HG03342 (cell line): ENCODE data around the gene RNF123.

ENCODE experiments used
- ATAC-seq: cut with Tn5 transposase; IDR thresholded peaks from one replicate; pipeline ENCODE4 v1.9.1; 2021; ENCODE audit warnings: mild to moderate bottlenecking, moderate library complexity; ENCODE audit not compliant: unreplicated experiment

Gene RNF123

DNA sequence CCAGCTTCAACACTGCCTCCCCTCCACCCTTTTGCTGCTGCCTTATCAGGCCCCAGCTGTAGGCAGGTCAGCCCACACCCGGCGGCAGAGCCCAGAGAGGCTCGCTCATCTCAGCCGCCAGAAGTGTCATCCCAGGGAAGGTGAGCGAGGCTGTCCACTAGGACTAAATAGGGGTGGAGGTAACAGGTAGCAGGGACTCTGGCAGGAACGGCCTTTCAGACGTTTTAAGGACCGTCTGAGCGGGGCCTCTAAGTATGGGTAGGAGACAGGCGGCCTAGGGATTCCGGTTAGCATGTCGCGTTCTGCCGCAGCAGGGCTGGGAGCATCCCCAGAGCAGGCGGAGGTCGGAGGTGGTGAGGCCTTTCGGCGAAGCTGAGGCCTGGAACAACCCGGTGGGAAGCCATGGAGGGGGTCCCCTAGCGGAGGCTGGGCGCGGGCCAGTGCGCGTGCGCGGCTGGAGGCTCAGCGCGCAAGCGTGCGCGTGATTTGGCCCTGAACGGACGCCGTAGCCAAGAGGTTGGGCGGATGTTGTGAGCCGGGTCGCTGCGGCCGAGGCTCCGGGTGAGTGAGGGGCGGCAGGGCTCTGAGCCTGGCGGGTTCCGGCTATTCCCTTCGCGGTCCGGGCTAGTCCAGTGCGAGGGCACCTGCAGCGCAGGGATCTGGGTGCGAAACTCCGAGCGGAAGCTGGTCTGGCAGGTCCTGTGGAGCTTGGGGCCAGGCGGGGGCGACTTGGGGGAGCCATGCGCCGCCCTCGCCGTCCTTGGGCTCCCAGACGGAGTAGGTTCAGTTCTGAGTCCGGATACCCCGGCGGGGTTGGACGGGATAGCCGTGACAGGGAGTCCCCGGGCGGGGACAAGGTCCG lies at the start of gene RNF123, which contains the start of gene MST1:
TSS of gene RNF123 (plus strand) at position 512 of the 862 bp plus-strand sequence. CDS start 1,609 bp downstream, outside the sequence.
TSS of gene MST1 (minus strand) at position 429 of the 862 bp plus-strand sequence. CDS start 783 bp downstream, outside the sequence.
- peak; percentile 64 for ATAC-seq

DNA sequence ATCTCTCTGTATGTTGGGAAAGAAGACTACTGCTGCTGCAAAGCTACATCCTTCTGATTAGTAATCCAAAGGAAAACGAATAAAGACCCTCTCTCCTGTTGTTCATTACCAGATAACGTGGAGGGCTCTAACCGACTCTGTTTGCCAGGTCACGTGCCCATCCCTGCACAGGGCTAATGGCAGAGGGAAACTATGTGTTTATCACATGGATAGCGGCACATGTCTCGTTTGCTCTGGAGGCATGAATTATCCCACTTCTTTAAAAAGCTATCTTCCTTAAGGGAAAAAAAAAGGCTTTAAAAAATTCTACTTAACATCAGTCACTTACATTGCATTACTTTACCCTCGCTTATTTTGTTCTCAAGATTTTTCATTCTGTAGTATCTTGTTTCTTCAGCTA lies 48.1 kb upstream of the RNF123 start:
- no peak for ATAC-seq

DNA sequence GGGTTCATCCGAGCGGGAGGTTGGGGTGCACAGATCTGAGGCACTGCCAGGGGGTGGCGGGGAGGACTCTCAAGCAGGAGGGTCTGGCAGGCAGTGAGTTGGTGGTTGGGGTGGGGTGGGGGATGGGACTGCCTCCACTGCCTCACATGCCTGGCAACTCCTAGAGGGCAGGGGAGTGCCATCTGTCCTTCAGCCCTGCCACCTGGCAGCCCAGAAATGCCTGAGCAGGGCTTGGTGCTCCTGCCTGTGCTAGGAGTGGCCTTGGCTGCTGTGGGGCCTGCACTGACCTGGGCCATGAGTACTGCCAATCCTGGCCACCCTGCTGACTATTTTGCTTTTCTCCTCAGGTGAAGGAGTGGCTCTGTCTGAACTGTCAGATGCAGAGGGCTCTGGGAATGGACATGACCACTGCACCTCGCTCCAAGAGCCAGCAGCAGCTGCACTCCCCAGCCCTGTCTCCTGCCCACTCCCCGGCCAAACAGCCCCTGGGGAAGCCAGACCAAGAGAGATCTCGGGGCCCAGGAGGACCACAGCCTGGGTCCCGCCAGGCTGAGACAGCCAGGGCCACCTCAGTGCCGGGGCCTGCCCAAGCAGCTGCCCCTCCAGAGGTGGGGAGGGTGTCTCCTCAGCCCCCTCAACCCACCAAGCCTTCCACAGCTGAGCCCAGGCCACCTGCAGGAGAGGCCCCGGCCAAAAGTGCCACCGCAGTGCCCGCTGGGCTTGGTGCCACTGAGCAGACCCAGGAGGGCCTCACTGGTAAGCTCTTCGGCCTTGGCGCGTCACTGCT lies 47.2 kb upstream of the RNF123 start:
- no peak for ATAC-seq

DNA sequence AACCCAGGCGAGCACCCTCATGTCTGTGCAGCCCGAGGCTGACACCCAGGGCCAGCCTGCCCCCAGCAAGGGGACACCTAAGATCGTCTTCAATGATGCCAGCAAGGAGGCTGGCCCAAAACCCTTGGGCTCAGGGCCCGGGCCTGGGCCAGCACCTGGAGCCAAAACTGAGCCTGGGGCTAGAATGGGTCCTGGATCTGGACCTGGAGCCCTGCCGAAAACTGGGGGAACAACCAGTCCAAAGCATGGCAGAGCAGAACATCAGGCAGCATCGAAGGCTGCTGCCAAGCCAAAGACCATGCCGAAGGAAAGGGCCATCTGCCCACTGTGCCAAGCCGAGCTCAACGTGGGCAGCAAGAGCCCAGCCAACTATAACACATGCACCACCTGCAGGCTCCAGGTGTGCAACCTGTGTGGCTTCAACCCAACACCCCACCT lies 46.6 kb upstream of the RNF123 start:
- ATAC-seq: no peak

DNA sequence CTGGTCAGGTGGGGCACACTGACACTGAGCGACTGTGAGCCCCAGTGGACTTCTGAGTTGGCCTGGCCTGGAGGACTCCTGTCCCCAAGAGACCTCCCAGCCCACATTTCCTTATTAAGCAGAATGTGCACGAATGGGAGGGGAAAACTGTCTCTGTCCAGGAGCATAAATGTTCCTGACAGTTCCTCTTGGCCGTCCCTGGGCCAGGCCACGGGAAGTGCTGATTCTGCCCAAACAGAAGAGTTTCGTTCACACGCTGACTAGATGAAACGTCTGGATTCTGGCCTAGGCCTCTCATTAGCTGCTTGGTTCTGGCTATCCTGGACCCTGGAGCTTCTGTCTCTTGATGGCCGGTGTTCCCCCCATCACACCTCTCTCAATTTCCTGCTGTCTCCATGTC lies 44.7 kb upstream of the RNF123 start:
- ATAC-seq: no peak

DNA sequence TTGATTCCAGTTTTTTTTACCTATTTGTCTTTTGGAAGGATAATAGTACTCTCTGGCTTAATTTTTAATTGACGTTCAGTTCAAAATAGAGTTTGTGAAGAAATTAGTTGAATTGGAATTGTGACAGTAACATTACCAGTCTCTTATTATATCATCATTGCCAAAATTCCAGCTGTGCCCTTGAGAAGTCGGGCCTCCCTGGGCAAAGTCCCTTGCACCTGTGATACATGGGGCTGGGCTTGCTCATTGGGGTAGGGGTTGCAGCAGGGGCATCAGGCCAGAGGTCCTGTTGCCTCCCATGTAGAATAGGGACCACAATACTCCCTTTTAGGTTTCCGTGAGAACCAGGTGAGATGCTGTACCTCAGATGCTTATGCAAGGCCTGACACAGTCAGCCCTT lies 43.1 kb upstream of the RNF123 start:
- no peak for ATAC-seq

DNA sequence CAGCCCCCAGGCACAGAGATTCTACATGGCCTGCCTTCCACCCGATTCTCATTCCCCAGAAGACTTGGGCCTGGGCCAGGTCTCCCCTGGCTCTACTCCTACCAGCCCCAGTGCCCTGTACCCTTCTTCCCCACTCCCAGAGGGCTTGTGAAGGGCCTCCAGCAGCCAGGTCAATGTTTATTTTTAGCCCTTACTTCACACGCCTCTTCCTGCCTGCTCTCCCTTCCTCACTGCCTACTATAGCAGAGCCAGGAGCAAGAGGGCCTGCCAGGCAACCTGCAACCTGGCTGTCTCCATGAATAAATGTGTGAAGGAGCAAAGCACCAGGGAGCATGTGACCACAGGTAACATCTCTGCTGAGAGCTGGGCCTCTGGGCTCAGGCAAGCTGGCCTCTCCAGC lies 41.6 kb upstream of the RNF123 start:
- no peak for ATAC-seq

DNA sequence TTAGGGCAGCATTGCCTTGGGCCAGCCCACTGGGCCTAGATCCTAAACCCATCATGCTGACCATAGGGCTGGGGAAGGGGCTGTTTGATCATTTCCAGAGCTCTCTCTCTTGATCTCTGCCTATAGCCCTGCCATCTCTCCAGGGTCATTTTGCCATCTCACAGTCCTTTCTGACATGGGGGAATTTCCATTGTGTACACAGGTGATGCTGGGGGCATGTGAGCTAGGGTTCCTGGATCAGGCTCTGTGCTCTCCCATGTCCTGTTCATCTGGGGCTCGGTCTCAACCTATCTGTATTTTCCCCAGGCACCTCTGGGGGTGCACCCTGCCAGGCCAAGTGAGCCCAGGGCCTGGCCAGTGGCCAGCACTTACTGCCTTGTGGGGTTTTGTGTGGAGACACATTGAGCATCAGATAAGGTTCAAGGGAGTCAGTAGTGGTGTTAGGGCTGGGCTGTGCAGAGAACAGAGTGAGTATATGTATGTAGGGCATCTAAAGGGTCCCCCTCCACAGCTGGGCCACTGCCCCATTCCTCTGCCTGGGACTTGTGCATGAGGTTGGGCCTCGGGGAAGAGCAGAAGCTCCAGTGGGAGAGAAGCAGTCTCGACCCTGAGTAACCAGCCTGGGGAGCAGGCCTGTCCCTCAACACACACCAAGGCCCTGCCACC lies 40.9 kb upstream of the RNF123 start:
- ATAC-seq: no peak

DNA sequence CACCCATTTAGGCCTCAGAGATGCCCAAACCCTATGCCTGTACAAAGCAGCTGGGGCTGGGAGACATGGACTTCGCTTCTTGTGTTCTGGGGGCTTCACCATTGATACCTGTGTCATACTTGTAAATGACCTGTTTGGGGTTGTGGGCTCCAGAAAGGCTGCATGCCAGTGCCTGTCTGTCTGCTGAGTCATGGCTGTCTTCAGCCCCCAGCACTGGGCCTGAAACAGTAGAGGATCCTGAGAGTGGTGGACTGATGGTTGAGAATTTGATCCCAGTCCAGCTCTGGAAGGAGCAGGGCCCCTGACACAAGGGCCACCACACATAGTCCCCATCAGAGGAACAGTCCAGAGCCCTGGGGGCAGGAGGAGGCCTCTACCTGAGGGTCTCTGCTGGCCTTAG lies 39.8 kb upstream of the RNF123 start:
- ATAC-seq: no peak

DNA sequence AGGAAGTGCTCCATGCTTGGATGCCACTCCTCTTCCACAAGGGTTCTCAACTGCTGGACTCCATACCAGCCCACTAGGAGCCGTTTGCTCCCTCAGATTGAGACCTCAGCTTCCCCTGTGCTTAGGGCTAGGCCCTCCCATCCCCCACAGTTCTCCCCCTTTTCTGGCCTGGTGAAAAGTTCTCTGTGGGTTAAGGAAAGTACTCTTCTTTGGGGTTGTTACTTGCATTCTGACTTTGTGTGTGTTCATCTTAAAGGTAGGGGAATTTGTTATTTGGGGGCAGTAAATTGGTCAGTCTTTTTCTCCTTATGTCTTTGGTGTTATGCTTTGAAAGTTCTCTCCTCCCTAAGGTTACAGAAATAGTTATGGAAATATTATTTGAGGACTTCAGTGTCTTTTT lies 39.2 kb upstream of the RNF123 start:
- ATAC-seq: no peak

DNA sequence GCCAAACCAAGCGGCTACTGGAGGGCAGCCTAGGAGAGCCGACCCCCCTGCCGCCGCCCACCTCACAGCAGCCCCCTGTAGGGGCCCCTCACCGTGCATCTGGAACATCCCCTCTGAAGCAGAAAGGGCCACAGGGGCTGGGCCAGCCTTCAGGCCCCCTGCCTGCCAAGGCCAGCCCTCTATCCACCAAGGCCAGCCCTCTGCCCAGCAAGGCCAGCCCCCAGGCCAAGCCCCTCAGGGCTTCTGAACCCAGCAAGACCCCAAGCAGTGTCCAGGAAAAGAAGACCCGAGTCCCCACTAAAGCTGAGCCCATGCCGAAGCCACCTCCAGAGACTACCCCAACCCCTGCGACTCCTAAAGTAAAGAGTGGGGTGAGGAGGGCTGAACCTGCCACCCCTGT lies 38.7 kb upstream of the RNF123 start:
- no peak for ATAC-seq

DNA sequence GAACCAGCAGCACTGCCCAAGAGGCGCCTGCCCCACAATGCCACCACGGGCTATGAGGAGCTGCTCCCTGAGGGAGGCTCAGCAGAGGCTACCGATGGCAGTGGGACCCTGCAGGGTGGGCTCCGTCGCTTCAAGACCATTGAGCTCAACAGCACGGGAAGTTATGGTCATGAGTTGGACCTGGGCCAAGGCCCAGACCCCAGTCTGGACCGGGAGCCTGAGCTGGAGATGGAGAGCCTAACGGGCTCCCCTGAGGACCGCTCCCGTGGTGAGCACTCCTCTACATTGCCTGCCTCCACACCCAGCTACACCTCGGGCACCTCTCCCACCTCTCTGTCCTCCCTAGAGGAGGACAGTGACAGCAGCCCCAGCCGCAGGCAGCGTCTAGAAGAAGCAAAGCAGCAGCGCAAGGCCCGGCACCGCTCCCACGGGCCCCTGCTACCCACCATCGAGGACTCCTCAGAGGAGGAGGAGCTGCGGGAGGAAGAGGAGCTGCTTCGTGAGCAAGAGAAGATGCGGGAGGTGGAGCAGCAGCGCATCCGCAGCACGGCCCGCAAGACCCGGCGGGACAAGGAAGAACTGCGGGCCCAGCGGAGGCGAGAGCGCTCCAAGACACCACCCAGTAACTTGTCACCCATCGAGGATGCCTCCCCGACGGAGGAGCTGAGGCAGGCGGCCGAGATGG lies 37.0 kb upstream of the RNF123 start:
- no peak for ATAC-seq

DNA sequence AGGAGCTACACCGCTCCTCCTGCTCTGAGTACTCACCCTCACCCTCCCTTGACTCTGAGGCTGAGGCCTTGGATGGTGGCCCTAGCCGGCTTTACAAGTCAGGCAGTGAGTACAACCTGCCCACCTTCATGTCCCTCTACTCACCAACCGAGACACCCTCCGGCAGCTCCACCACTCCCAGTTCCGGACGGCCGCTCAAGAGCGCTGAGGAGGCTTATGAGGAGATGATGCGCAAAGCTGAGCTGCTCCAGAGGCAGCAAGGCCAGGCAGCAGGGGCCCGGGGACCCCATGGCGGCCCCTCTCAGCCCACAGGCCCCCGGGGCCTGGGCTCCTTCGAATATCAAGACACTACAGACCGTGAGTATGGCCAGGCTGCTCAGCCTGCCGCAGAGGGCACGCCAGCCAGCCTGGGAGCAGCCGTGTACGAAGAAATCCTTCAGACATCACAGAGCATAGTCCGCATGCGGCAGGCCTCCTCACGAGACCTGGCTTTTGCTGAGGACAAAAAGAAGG lies 36.4 kb upstream of the RNF123 start:
- no peak for ATAC-seq

DNA sequence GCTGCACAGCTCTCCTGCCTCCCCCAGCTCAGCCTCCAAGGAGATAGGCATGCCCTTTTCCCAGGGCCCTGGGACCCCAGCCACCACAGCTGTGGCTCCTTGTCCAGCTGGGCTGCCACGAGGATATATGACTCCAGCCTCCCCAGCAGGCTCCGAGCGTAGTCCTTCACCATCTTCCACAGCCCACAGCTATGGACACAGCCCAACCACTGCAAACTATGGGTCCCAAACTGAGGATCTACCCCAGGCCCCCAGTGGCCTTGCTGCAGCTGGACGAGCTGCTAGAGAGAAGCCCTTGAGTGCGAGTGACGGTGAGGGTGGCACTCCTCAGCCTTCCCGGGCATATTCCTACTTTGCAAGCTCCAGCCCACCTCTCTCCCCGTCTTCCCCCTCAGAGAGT lies 35.7 kb upstream of the RNF123 start:
- no peak for ATAC-seq

DNA sequence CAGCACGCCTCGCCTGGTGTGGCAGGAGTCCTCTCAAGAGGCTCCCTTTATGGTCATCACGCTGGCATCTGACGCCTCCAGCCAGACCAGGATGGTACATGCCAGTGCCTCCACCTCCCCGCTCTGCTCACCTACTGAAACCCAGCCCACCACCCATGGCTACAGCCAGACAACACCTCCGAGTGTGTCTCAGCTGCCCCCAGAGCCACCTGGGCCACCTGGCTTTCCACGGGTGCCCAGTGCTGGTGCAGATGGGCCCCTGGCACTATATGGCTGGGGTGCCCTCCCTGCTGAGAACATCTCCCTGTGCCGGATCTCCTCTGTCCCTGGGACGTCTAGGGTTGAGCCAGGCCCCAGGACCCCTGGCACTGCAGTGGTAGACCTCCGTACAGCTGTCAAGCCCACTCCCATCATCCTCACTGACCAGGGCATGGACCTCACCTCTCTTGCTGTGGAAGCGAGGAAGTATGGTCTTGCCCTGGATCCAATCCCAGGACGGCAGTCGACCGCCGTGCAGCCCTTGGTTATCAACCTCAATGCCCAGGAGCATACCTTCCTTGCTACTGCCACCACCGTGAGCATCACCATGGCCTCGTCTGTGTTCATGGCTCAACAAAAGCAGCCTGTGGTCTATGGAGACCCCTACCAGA lies 35.1 kb upstream of the RNF123 start:
- no peak for ATAC-seq

DNA sequence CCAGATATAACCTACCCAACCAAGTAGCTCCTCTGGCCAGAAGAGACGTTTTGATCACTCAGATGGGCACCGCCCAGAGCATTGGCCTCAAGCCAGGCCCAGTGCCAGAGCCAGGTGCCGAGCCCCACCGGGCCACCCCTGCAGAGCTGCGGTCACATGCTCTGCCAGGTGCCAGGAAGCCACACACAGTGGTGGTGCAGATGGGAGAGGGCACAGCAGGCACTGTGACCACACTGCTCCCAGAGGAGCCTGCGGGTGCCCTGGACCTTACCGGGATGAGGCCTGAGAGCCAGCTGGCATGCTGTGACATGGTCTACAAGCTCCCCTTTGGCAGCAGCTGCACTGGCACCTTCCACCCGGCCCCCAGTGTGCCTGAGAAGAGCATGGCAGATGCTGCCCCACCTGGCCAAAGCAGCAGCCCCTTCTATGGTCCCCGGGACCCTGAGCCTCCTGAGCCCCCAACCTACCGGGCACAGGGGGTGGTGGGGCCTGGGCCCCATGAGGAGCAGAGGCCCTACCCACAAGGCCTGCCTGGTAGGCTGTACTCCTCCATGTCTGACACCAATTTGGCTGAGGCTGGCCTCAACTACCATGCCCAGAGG lies 34.3 kb upstream of the RNF123 start:
- ATAC-seq: no peak

DNA sequence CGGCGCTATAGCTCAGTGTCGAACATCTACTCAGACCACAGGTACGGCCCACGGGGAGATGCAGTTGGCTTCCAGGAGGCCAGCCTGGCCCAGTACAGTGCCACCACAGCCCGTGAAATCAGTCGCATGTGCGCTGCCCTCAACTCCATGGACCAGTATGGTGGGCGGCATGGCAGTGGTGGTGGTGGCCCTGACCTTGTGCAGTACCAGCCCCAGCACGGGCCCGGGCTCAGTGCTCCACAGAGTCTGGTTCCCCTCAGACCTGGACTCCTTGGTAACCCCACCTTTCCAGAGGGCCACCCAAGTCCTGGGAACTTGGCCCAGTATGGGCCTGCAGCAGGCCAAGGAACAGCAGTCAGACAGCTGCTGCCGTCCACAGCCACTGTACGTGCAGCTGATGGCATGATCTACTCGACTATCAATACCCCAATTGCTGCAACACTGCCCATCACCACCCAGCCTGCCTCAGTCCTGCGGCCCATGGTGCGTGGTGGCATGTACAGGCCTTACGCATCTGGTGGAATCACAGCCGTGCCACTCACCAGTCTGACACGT lies 33.5 kb upstream of the RNF123 start:
- ATAC-seq: no peak

DNA sequence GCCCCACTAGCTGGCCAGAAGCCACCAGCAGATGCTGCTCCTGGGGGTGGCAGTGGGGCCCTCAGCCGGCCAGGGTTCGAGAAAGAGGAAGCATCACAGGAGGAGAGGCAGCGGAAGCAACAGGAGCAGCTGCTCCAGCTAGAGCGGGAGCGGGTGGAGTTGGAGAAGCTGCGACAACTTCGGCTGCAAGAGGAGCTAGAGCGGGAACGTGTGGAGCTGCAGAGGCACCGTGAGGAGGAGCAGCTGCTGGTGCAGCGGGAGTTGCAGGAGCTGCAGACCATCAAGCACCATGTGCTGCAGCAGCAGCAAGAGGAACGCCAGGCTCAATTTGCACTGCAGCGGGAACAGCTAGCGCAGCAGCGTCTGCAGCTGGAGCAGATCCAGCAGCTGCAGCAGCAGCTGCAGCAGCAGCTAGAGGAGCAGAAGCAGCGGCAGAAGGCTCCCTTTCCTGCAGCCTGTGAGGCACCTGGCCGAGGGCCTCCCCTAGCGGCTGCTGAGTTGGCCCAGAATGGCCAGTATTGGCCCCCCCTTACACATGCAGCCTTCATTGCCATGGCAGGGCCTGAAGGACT lies 32.7 kb upstream of the RNF123 start:
- ATAC-seq: no peak
